LNCaP clone FGC (cell line): ENCODE data around the gene ATPAF1.

Experiments used
- DNase-seq: peaks from one replicate; pipeline ENCODE4 v3.0.0-alpha.2; 2011; ENCODE audit warnings: low read depth
- H3K4me3 ChIP-seq: 2 replicates; pipeline ENCODE4 v1.5.1; 2011; ENCODE audit warnings: mild to moderate bottlenecking, low read depth, low read length, control low read depth
- CTCF ChIP-seq: IDR thresholded peaks from 2 replicates; pipeline ENCODE4 v1.5.1; 2012; ENCODE audit warnings: mild to moderate bottlenecking; ENCODE audit not compliant: control insufficient read depth, insufficient read depth; ENCODE audit errors: extremely low read depth

ATPAF1 gene

GRCh38 chr1:46616277-46617107 is 51.7 kb downstream of the ATPAF1 start, which contains the start of gene MOB3C:
Gene MOB3C (minus strand): TSS chr1:46616811. CDS start chr1:46613321, 3,490 bp downstream.
- no peak for TF ChIP-seq CTCF
- peak within 1 kb of the TSS; percentile 63 for H3K4me3 ChIP-seq
- peak; percentile 68 for DNase-seq

GRCh38 chr1:46615735-46616134 is 52.4 kb downstream of the ATPAF1 start:
- H3K4me3 ChIP-seq, result peak overlapping the region; percentile 63
- no peak for DNase-seq
- no peak for TF ChIP-seq CTCF

GRCh38 chr1:46615088-46615487 is 53.1 kb downstream of the ATPAF1 start:
- DNase-seq, result no peak
- no peak for TF ChIP-seq CTCF
- no peak overlapping the region for H3K4me3 ChIP-seq

DNA sequence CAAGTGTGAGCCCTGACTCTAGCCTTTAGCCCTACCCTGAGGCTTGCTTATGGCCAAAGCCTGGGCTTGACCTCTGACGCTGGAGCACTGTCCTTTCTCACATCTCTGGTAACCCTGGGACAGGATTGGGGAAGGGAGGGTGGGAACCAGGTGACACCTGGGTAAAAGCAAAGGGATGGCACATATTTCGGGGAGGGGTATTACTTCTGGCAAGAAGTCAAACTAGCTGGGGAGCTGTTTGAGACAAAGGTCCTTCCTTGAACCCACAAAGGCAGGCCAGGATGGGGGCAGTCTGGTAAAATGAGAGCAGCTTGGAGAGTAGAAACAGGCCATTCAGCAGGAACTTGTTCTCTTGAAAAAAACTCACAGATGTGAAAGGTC is 53.6 kb downstream of the ATPAF1 start:
- H3K4me3 ChIP-seq, result no peak overlapping the region
- DNase-seq, result no peak

DNA sequence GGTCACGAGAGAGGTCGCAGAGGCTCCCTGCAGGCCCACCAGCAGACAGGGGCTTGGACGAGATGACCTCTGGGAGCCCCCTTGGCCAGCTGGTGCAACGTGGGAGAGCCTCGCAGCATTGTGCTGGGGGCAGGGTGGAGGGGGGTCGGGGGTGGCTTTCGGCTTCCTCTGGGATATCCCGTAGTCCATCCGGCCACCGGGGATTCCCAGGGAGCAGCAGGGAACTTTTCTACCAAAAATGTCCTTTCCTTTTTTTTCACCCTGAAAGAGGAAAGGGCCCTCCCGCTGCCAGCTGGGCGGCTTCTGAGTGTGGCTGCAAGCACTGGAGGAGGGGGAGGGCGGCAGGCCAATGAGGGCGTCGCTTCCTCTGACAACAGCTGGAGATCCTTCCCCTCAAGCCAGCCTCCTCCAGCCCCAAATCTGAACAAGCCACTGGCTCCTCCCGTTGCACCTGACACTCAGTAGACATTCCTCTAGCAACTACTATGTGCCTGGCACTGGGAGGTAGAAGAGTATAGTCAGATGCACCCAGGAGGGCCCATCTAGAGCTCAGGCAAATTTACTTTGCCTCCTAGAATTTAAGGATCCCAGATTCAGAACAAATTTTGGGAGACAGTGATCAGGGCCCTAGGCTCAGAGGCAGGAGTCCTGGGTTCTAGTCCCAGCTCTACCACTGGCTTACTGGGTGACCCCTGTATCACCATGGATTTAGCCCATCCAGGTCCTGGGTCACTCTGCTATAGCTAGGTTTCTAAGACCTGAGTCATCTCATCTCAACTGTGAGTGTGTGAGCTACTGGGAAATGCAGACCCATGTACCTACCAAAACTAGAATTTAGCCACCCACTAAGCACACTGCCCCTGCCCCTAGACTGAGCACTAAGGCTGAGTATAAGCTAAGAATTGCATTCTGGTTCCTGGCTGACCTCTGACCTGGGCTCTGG is 54.2 kb downstream of the ATPAF1 start:
- no peak overlapping the region for H3K4me3 ChIP-seq
- no peak for TF ChIP-seq CTCF
- DNase-seq, result no peak

More for the DNA sequence above, 53.6 kb downstream of the ATPAF1 start:
- TF ChIP-seq CTCF, result no peak

DNA sequence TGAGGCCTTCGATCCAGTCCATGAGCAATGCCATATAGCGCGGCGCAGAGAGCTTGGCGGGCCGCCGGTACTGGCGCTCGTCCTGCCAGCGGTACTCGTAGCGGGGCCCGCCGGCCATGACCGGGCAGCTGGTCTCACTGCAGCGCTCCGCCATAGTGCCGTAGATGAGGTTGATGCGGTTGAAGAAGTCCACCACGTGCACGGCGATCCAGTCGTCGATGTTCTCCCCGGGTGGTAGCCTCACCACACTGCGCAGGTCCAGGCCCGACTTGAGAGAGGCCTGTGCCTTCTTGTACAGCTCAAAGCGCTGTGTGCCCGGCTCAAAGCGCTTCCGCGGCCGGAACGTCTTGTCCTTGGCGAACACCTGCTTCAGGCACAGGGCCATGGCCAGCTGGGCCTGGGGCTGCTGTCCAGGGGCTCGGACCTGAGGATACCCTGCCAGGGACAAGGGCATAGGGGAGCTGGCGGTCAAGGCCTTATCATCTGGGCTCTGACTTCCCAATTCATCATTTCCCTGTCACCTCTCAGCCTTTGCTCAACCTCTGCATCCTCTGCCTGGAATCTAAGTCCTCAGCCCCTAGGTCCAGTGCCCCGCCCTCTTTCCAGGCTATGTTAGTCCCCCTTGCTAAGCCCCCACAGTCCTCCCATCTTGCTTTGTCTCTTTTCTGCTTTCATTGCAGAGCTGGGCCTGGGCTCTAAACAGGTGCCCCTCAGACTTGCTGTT is 55.1 kb downstream of the ATPAF1 start:
- TF ChIP-seq CTCF, result no peak
- H3K4me3 ChIP-seq, result no peak overlapping the region
- DNase-seq, result no peak
